LHCN-M2 (cell line): ENCODE results near the gene HNRNPK. TPM values are rescaled to one million over a fixed set of nuclear protein-coding genes. Genes with fewer than 3 reads are reported as not detected.

Experiments used
- DNase-seq: peaks from one replicate; pipeline ENCODE4 v3.0.0-alpha.2; 2012; ENCODE audit warnings: low read depth
- polyA plus RNA-seq: library from polyadenylated mRNA; unstranded; fragments of >200 nt; gene quantifications from one replicate; pipeline ENCODE4 v1.2.1, GENCODE V29; 2012; ENCODE audit warnings: missing spikeins
- total RNA-seq: library from RNA; depleted of rRNA; stranded (reverse); fragments of >200 nt; gene quantifications from 2 replicates; pipeline ENCODE4 v1.2.3, GENCODE V29; 2014; rRNA removed

Gene HNRNPK
- total RNA-seq: 641 and 719 TPM in 2 replicates
- polyA plus RNA-seq: 476 TPM

DNA sequence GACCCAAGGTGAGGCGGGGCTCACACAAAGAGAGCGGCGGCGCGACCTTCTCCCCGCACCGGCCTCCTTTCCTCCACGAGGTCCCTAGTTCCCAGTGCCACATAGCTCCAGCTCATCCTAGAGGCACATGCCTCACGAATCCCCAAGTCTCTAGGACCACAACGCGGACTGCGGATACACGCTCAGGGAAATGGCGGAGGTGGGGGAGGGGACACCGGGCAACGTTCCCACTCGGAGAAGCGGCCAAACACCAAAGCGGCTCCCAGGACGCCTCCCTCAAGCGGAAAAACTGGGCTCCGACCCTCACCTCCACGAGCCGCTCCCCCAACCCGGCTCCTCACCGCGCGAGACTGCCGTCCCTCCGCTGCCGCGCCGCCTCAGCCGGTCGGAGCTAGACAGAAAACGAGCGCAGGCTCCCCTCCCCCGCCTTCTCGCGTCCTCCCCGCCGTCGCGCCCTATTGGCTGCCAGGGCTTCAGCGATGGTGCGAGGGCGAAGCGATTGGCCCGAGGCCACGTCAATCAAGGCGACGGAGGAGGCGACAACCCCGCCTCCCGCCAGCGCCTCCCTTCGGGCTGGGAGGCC lies at the start of gene HNRNPK:
Gene HNRNPK, minus strand, starts transcription at position 404 of the 583 bp plus-strand sequence. CDS start 1,963 bp downstream, outside the sequence.
- peak; percentile 97 for DNase-seq

DNA sequence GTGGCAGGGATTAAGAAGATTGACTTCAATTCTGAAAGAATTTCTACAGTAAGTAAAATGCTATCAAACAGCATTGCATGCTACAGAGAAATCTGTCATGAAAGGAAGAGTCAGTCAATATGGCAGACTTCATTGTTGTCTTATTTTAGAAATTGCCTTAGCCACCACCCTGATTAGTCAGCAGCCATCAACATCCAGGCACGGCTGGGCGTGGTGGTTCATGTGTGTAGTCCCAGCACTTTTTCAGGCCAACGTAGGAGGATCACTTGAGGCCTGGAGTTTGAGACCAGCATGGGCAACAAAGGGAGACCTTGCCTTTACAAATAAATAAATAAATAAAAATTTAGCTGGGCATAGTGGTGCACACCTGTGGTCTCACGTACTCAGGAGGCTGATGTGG lies 47.2 kb upstream of the HNRNPK start:
- no peak for DNase-seq

DNA sequence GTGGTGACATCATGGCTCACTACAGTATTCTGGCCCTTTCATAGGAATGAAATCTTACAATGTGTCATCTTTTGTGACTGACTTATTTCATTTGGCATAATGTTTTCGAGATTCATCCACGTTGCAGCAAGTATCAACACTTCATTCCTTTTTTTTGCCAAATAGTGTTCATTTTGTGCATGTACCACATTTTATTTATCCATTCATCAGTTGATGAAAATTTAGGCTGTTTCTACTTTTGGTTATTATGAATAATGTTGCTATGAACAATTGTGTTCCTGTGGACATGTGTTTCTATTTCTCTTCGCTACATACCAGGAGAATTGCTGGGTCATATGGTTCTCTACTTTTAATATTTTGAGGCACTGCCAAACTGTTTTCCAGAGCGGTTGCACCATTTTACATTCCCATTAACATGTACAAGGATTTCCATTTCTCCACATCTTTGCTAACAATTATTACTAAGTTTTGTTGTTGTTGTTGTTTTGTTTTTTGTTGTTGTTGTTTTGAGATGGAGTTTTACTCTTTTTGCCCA lies 44.1 kb upstream of the HNRNPK start:
- DNase-seq: no peak

DNA sequence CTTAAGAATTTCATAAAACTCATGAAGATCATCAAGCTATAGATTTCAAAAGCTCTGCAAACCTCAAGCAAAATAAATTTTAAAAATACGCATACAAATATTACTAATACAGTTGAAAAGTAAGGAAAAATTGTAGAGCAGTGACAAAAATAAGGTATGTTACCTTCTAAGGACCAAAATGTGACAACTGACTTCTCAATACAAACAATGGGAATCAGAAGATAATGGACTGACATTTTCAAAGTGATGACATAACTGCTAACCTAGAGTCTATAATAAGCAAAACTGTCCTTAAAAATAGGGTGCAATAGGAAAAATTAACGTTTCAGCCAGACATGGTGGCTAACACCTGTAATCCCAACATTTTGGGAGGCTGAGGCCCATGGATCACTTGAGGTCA lies 27.6 kb upstream of the HNRNPK start:
- no peak for DNase-seq

DNA sequence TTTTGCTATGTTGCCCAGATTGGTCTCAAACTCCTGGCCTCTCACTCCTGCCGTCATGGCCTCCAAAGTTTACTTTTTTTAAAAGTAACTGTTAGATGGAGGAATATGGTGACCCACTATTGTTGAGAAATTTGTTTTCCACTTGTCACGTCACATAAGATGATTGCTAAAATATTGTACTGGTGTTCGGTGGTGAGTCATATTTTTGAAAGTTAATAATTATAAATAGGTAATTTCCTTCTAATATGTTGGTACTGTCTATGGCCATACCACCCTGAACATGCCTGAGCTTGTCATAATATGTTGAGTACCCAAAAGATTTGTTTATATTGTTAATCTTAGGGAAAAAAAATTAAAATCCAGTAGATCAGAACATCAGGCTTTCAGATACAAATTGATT lies 23.2 kb upstream of the HNRNPK start:
- no peak for DNase-seq

DNA sequence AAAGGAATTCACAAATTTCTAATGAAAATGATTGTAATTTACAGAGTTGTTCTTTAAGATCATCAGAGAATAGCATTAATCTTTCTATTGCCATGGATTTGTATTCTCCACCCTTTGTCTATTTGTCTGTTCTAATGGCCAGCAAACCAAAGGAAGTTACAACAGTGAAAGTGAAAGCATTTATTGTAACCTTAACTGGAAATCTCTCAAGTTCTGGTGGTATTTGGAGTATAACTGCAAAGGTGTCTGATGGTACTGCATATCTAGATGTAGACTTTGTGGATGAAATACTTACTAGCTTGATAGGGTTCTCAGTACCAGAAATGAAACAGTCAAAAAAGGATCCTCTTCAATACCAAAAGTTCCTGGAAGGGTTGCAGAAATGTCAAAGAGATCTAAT lies 22.3 kb upstream of the HNRNPK start:
- DNase-seq: no peak

DNA sequence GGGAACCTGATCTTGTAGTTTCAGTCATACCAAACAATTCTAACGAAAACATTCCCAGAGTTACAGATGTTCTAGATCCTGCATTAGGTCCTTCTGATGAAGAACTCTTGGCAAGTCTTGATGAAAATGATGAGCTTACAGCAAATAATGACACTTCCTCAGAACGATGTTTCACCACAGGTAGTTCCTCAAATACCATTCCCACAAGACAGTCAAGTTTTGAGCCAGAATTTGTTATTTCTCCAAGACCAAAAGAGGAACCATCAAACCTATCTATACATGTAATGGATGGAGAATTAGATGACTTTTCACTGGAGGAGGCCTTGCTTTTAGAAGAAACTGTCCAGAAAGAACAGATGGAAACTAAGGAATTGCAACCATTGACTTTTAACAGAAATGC lies 21.6 kb upstream of the HNRNPK start:
- no peak for DNase-seq

DNA sequence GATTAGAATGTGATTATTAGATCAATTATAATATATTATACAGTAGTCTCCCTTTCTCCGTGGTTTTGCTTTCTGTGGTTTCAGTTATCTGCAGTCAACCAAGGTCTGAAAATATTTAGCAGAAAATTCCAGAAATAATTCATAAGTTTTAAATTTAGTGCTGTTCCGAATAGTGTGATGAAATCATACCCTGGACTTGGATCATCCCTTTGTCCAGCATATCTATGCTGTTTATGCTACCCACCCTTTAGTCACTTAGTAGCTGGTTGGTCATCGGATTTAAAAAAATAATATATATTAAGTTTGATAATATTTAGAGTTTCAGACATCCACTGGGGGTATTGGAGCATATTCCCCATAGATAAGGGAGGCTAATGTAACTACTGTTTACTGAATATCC lies 20.2 kb upstream of the HNRNPK start:
- DNase-seq: no peak

DNA sequence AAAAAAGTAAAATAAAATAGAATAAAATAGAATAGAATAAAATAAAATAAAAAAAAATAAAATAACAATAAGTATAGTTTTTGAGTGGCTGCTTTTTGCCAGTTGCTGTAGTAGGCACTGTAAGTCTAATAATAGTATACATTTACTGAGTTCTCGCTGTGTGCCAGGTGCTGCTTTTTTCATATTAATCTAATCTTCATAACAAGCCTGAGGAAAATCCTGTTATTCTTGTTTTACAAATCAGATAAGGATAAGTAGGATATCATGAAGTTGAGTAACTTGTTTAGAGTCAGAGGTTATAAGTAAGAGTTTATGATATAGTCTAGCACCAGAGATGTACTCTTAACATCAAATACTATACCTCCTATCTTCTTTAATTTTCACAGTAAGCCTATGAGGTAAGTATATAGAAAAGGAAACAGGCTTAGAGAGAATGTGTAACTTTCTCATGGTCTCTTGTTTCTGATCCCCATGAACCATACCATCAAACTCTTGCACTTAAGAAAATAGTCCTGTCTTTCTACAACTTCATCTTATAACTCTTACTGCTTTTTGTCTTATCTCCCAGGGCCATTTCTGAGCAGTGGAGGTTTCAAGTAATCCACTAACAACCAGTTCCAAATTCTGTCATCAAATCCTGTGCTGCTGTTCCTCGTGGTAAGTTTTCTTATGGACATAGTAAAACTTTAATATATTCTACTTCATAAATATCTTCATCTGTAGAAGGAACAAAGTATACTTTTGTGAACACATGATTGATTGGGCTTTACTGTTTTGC lies 19.3 kb upstream of the HNRNPK start:
- no peak for DNase-seq

DNA sequence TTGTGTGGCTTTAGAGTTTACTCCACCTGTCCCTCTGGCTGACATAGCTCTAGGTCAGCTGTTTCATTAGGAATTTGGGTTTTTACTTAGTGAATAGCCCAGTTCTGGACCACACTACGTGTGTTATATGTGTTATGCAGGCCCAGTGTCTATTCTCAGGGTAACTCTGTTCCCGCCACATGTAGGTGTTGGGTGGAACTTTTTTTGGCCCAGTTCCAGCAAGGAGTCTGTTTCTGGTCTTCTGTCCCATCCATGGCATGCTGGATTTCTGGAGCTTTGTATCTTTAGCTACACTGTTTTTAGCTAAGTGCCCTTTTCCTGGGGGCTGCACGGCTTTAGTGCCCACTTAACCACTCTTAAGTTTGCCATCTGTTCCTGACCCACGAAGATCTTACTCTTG lies 16.1 kb upstream of the HNRNPK start:
- no peak for DNase-seq

DNA sequence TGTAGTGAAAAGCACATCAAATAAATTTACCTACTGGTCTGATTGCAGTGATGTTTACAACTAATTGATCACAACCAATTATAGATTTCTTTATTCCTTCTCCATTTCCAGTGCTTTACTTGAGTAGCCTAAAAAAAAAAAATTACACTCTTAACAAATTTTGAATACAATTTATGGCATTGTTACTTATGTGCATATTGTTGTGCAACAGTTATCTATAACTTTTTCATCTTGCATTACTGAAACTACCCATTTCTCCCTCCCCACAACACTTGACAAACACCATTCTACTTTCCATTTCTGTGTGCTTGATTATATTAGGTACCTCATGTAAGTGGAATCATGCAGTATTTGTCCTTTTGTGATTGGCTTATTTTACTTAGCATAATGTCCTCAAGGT lies 12.9 kb upstream of the HNRNPK start:
- no peak for DNase-seq

DNA sequence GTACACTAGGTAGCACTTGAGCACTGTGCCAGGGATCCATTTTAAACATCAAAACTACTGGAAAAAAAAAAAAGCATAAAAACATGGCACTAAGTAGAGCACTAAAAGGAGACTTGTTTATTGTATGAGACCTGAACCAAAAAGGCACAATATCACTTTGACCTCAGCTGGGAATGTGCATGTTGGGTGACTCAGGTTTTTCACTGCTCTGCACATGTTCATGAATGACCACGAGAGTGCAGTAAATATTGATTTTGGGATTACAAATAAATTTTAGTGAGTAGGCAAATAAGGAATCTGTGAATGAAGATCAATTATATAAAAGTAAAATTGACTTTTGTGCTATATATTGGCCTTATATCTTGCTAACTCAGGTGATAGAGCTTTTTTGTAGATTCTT lies 12.4 kb upstream of the HNRNPK start:
- peak; percentile 49 for DNase-seq

DNA sequence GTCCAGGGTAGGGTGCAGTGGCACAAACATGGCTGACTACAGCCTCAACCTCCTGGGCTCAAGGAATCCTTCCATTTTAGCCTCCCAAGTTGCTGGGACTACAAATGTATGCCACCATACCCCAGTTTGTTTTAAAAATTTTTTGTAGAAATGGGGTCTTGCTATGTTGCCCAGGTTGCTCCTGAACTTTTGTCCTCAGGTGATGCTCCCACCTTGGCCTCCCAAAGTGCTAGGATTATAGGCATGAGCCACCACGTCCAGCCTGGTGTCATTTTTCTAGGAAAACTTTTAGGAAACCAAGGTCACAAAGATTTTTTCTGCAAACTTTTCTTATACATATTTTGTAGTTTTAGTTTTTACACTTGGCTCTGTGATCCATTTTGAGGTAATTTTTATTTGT lies 11.3 kb upstream of the HNRNPK start:
- no peak for DNase-seq

DNA sequence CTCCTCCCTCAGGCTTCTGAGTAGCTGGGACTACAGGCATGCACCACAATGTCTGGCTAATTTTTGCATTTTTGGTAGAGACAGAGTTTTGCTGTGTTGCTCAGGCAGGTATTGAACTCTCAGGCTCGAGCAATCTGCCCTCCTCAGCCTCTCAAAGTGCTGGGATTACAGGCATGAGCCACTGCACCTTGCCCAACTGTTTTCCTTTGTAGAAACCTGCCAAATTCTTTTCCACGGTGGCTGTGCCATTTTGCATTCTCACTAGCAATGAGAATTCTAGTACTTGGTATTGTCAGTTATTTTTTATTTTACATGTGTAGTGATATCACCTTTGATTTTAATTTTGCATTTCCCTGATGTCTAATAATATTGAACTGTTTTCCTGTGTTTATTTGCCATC lies 8.4 kb upstream of the HNRNPK start:
- DNase-seq: no peak

DNA sequence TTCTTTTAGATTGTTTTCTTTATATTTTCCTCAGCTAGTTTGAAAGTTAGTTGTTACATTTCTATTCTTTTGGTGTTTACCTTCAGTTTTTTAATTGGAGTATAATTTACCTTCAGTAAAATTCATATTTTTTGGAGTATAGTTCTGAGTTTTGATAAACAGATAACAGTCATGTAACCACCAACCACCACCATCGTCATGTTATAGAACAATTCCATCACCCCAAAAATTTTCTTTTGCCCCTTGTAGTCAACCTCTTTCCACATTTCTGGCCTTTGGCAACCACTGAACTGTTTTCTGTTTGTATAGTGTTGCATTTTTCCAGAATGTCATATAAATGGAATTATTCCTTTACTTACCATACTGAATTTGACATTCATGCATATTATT lies 7.4 kb upstream of the HNRNPK start:
- DNase-seq: no peak

DNA sequence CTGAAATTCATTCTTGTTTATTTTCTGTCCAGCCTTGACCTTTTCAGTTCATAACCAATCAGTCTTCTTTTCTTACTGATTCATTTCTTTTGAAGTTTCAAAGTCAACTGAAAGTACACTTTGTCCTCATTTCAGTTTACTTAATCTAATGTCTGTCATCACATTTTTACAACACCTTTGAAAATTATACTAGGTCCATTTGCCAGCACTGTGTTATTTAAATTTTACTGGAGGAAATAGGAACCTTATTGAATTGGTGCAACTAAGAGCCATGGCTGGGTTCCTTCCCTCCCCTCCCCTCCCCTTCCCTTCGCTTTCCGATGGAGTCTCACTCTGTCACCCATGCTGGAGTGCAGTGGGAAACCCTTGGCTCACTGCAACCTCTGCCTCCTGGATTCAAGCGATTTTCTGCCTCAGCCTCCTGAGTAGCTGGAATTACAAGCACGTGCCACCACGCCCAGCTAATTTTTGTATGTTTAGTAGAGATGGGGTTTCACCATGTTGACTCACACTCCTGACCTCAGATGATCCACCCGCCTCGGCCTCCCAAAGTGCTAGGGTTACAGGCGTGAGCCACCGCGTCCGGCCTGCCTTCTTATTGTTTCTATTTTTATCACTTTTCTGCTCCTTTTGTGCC lies 6.9 kb upstream of the HNRNPK start:
- DNase-seq: peak; percentile 75

DNA sequence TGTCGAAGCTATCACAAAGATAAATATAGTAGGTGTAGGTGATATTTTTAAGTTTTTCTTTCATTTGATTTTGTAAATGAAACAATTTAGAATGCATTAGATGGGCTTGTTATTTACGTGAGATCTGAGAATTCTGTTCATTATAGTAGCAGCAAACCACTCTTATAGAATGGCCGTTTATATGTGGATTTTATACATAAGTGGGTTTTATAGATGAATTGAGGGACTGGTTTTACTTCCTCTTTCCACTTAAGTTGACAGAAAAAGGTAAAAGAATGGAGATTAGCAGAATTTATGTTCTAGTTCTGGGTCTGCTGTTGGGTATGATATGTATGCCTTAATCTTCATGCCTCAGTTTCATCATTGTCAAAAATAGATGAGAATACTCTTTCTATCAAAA lies 6.2 kb upstream of the HNRNPK start:
- DNase-seq: no peak

DNA sequence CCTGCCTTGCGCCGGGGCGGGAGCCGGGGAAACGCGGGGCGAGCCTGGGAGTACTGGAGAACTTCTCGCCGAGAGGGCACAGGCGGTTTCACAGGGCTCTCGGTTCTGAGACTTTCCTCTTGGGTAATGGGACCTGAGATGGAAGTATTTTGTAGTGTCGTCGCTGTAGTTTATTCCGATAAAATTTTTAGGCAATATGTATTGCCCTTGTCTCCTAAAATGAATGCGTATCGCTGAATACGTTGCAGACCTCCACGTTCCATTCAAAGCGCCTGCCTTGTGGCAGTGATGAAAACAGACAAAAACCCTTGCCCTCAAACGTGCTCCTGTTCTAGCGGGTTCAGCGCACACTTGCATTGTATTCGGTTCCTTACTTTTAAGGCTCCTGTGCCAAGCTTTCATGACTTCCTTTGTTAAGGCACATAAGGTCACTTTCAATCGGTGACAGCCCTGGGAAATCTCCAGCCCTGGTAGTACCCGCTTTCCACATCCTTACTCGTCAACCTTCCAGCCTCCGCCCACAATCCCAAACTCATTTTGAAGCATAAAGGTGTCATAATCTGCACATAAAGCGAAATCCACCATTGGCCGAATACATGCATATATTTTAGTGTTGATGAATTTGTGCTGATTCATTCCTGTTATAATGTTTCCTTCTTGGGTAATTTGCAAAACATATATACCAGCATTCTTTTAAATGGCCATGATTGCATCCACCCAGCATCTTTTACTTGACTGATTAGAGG lies 1.3 kb upstream of the HNRNPK start:
- DNase-seq: peak; percentile 49

DNA sequence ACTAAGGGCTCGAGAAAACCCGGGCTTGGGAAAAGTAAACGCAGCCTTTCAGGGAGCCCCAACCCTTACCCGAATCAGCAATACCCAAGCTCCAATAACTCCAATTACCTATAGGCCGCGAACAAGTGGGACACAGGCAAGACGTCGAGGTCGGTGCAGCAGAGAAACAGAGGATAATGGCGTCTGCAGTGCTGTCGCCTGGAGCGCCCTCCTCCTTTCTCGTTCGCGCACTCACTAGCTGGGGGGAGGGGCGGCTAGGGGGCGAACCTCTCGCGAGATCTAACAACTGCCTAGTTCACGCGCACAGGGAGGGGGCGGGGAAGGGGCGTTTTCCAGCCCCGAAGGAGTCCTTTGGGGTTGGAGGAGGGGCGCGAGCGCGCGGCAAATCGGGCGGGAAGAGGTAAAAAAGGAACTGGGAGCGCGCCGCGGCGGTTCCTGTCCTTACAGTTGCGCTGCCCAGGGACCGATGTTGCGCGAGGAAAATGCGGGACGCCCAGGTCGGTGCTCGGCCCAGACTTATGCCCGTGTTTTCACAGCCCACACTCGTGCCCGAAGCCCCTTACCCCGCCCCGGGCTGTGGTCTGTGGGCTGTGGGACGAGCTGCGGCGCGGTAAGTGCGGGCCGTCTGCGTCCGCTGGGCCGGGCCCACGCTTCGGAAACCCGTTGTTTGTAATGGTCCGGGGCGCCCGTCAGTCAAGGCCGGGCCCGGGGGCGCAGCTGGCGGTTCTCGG lies 545 bp upstream of the HNRNPK start, which contains the start of gene RMI1:
Gene RMI1, plus strand, starts transcription at position 411 of the 731 bp plus-strand sequence. CDS start 20,182 bp downstream, outside the sequence.
- peak; percentile 97 for DNase-seq

DNA sequence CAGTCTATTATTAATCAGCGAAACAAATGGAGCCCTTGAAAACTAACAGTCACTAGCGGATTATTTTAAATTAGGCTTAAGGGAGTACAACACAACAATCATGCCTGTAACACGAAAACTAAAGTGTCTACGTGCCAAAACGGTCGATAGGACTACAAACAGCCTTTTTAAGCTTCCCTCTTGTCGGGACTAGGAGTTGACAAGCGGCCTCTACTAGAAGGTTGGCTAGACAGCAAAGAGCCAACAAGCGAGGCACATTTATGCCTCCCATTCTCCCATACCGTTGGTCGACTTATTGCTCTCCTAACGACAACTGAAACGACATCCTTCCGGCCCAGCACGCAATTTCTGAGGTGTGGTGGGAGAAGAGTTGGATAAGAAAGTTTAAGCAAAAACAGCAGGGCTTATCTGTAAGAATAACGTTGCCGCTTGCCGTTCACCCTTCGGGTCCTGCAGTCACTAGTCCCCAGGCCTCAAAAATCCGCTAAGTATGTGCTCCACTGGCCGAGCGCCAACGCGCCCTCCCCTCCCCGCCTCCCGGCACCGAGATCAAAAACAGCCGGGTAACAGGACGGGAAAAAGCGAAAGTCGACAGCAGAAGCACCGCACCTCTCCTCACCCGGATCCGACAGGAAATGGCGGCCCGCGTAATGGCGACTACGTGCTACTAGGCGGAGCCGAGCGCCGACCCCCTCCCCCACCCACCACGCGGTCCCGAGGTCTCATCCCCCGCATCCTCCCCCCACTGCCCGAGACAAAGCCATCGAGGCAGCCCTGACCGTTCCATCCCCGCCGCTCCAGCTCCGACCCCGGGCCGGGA lies 813 bp downstream of the HNRNPK start:
- peak; percentile 79 for DNase-seq
